K562 (cell line): Measurements from ENCODE around the gene ZP1.

ENCODE experiments used
- ARNT ChIP-seq, 2 experiments: fragments of 450-650 bp; IDR thresholded peaks; 2 replicates each; pipeline ENCODE4 v1.6.1; 2016; ENCODE audit warnings: mild to moderate bottlenecking in 1 of 2
- CTCF ChIP-seq, 3 experiments: IDR thresholded peaks in 2 of 3; conservative IDR thresholded peaks in 1 of 3; 2 replicates each; pipeline ENCODE4 v1.5.1; 2011 to 2012; ENCODE audit warnings: low read length in 3 of 3, mild to moderate bottlenecking in 3 of 3, control low read depth in 2 of 3, improper control_type of control experiment in 1 of 3, inconsistent platforms in 1 of 3, low read depth in 1 of 3, mixed read lengths in 1 of 3, moderate library complexity in 1 of 3; ENCODE audit not compliant: insufficient read depth in 2 of 3
- E2F4 ChIP-seq: sonication (generic); formaldehyde crosslinking; IDR thresholded peaks from 2 replicates; pipeline ENCODE4 v1.8.0; 2022; ENCODE audit warnings: mild to moderate bottlenecking, low read depth, missing genetic modification reagents
- EZH2 ChIP-seq: IDR thresholded peaks from 2 replicates; pipeline ENCODE4 v1.6.1; 2012; ENCODE audit warnings: low read depth, mild to moderate bottlenecking, inconsistent platforms, low read length, borderline replicate concordance
- FOXM1 ChIP-seq, 2 experiments: fragments of 450-650 bp in 1 of 2; sonication (generic) in 1 of 2; formaldehyde crosslinking in 1 of 2; IDR thresholded peaks; 2 replicates each; pipeline versions ENCODE4 v1.6.1 to v1.9.0; 2017 to 2022; ENCODE audit warnings: low read depth in 2 of 2, mild to moderate bottlenecking in 2 of 2, missing genetic modification reagents in 1 of 2, moderate library complexity in 1 of 2
- MCM7 ChIP-seq, 2 experiments: fragments of 450-650 bp; IDR thresholded peaks; 2 replicates each; pipeline ENCODE4 v1.6.1; 2016 to 2018
- RCOR1 ChIP-seq, 2 experiments: IDR thresholded peaks; 2 replicates each; pipeline ENCODE4 v1.6.1; 2012; ENCODE audit warnings: low read depth in 2 of 2, low read length in 2 of 2, borderline replicate concordance in 1 of 2, improper control_type of control experiment in 1 of 2
- ZNF589 ChIP-seq: fragments of 200-800 bp; sonication (Bioruptor generic); IDR thresholded peaks from 2 replicates; pipeline ENCODE4 v1.6.1; 2016; ENCODE audit warnings: low read depth, missing genetic modification characterization, missing compliant biosample characterization

- TF ChIP-seq ARNT (IDR thresholded peaks at IDR 0.05): no peak
- TF ChIP-seq E2F4 (CRISPR knock-in tag): no peak
- TF ChIP-seq EZH2: no peak
- TF ChIP-seq ZNF589 (CRISPR knock-in tag): no peak
- no peak for TF ChIP-seq FOXM1 (IDR thresholded peaks at IDR 0.05; ENCODE audit: low read depth)
- TF ChIP-seq FOXM1 (CRISPR knock-in tag; IDR thresholded peaks at IDR 0.05; ENCODE audit: low read depth): no peak
- peak in 1 of 2 experiments; percentile 0; a peak in 2 of 4 replicates for TF ChIP-seq RCOR1 (IDR thresholded peaks at IDR 0.05; ENCODE audit: borderline replicate concordance in 1 of 2, low read depth in 2 of 2, low read length in 2 of 2)
- TF ChIP-seq MCM7 (IDR thresholded peaks at IDR 0.05): no peak
- no peak; a peak in 1 of 6 replicates for TF ChIP-seq CTCF (IDR thresholded peaks at IDR 0.05 in 2 of 3, conservative IDR thresholded peaks at IDR 0.05 in 1 of 3; ENCODE audit: insufficient read depth in 2 of 3, low read depth in 1 of 3, low read length in 3 of 3)
These were observed 39.0 kb downstream of the ZP1 start, which contains the start of gene PRPF19 for GRCh38 chr11:60906132-60906972.
